Prostate gland (tissue), 2 donors: Measurements from ENCODE around the gene LZTR1.

Source experiments
- POLR2AphosphoS5 ChIP-seq: sonication (generic); formaldehyde crosslinking; IDR thresholded peaks from one replicate; pipeline ENCODE4 v1.6.1; 2017; ENCODE audit warnings: antibody characterized with exemption
- TF ChIP-seq, protein P1 (sequence below), 4 experiments: fragments of 200-600 bp in 2 of 4; fragments of 450-650 bp in 2 of 4; sonication (generic) in 2 of 4; IDR thresholded peaks; 1 replicate in 3 of 4; 2 replicates in 1 of 4; pipeline ENCODE4 v1.5.1; 2016 to 2019; ENCODE audit warnings: antibody characterized with exemption in 4 of 4, mild to moderate bottlenecking in 2 of 4, moderate library complexity in 2 of 4

DNA sequence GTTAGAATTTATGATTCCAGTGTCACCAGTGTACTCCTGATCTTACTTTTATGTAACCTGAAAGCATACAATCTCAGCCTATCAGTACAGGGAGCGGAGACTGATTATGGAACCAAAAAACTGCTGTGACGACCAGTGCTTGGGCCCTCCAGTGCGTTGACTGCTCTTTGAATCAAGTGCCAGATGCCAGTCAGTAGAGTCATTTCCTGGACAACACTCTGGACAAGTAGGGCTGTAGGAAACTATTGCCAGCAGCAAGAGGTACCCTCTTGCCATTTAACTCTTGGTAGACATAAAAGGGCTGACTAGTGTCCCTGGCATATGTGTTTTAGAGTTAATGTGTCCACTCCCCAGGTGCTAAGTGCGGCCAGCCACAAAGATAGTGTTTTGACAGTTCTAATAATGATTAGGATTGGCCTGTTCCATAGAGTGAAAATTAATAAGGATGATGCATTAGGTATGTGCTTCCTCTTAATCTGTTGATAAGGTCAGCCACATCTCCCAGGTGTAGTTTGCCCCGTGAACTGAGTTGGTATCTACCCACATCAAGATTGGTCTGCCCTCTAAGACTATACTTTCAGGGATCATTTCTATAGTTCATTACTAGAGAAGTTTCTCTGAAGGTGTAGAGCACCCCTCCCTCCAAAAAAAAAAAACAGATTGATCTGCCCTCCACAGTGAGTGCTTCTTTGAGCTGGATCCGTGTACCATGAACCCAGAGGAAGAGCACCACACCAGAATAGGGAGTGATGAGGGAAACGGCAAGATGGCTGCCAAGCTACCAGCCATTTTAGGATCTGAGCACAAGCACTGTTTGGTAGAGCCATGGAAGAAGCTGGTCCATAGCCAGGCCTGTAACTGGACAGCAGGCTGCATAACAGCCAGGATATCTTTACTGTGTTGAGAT, 35.8 kb upstream of the LZTR1 start:
- TF ChIP-seq, protein P1, sequence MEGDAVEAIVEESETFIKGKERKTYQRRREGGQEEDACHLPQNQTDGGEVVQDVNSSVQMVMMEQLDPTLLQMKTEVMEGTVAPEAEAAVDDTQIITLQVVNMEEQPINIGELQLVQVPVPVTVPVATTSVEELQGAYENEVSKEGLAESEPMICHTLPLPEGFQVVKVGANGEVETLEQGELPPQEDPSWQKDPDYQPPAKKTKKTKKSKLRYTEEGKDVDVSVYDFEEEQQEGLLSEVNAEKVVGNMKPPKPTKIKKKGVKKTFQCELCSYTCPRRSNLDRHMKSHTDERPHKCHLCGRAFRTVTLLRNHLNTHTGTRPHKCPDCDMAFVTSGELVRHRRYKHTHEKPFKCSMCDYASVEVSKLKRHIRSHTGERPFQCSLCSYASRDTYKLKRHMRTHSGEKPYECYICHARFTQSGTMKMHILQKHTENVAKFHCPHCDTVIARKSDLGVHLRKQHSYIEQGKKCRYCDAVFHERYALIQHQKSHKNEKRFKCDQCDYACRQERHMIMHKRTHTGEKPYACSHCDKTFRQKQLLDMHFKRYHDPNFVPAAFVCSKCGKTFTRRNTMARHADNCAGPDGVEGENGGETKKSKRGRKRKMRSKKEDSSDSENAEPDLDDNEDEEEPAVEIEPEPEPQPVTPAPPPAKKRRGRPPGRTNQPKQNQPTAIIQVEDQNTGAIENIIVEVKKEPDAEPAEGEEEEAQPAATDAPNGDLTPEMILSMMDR (IDR thresholded peaks at IDR 0.05), result no peak
- no peak for TF ChIP-seq POLR2AphosphoS5
